ENCODE measurements around the gene KDM2B. TPM values are rescaled to one million over a fixed set of nuclear protein-coding genes. Genes with fewer than 3 reads are reported as not detected.
A peak's percentile ranks its signal among the peaks of the same experiment; 100 is the strongest.

KDM2B gene
- total RNA-seq, 1 donor from 2014 or later, result 23.8 TPM

DNA sequence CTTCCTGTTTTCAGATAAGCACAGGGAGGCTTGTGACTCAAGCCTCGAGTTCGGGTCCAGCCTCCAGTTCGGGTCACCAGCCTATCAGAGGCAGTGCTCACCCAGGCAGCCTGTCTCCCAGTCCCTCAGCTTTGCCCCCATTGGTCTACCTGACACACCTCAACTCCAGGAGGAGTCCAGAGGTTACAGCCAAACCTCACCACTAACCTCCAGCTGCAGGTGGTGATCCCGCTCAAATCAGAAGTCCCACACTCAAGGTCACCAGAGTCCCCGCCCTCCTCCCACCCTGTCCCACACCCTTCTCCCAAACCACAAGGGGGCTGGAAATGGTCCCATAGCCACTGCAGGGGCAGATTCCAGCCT lies 42.1 kb downstream of the KDM2B start:
- H3K4me3 ChIP-seq (ENCODE audit: low read depth, low read length), result no peak overlapping the region
- TF ChIP-seq, protein P1, sequence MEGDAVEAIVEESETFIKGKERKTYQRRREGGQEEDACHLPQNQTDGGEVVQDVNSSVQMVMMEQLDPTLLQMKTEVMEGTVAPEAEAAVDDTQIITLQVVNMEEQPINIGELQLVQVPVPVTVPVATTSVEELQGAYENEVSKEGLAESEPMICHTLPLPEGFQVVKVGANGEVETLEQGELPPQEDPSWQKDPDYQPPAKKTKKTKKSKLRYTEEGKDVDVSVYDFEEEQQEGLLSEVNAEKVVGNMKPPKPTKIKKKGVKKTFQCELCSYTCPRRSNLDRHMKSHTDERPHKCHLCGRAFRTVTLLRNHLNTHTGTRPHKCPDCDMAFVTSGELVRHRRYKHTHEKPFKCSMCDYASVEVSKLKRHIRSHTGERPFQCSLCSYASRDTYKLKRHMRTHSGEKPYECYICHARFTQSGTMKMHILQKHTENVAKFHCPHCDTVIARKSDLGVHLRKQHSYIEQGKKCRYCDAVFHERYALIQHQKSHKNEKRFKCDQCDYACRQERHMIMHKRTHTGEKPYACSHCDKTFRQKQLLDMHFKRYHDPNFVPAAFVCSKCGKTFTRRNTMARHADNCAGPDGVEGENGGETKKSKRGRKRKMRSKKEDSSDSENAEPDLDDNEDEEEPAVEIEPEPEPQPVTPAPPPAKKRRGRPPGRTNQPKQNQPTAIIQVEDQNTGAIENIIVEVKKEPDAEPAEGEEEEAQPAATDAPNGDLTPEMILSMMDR (conservative IDR thresholded peaks at IDR 0.05; ENCODE audit: low read depth, low read length), result no peak
- no peak for DNase-seq (ENCODE audit: low read depth)

DNA sequence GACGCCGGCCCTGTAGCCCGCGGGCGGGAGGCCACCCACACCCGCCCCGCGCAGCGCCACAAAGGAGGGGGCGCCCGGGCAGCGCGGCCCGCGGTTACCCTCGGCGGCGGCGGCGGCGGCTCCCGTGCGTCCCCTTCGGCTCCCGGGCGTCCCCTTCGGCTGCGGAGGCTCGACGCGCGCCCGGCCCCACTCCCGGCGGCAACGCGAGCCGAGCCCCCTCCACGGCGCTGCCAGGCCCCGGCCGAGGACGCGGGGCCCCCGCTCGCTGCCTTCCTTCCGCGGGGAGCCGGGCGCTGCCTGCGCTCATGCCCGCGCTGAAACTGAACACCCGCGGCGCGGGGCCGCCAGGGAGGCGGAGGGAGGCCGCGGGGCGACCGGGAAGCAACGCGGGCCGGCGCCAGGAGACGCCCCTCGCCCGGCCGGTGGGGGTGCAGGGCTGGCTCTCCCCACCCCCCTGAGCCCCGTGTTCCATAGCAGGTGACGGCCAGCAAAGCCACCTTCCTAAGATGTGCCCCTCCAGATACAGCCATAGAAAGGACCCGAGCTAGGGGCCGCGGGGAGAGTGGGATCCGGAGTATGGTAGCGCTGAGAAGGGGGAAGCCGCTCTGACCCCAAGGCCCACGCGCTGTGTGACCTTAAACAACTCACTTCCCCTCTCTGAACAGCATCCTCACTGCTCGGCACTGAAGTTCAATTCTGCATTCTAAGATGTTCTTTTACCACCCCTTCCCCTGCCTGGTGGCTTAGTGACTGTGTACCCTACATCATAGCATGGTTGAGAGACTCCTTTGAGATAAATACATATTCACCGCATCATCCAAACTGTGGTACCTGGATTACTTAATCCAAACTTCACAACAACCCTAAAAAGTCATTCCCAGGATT lies 42.8 kb downstream of the KDM2B start:
- no peak for DNase-seq (ENCODE audit: low read depth)
- peak overlapping the region; percentile 65 for H3K4me3 ChIP-seq (ENCODE audit: low read depth, low read length)
- TF ChIP-seq, protein P1 (conservative IDR thresholded peaks at IDR 0.05; ENCODE audit: low read depth, low read length), result no peak

- TF ChIP-seq, protein P1 (conservative IDR thresholded peaks at IDR 0.05; ENCODE audit: low read depth, low read length), result no peak
- DNase-seq (ENCODE audit: low read depth), result no peak
Measured at GRCh38 chr12:121536899-121537813, 43.7 kb downstream of the KDM2B start.

GRCh38 chr12:121536054-121536898 lies 44.5 kb downstream of the KDM2B start:
- TF ChIP-seq, protein P1 (conservative IDR thresholded peaks at IDR 0.05; ENCODE audit: low read depth, low read length), result no peak
- DNase-seq (ENCODE audit: low read depth), result no peak
- H3K4me3 ChIP-seq (ENCODE audit: low read depth, low read length), result peak overlapping the region; percentile 65

More at GRCh38 chr12:121536899-121537813, 43.7 kb downstream of the KDM2B start:
- peak overlapping the region; percentile 65 for H3K4me3 ChIP-seq (ENCODE audit: low read depth, low read length)

- TF ChIP-seq, protein P1 (conservative IDR thresholded peaks at IDR 0.05; ENCODE audit: low read depth, low read length), result no peak
- H3K4me3 ChIP-seq (ENCODE audit: low read depth, low read length), result peak overlapping the region; percentile 65
- no peak for DNase-seq (ENCODE audit: low read depth)
Measured at GRCh38 chr12:121535150-121536053, 45.4 kb downstream of the KDM2B start.
